DND-41 (cell line): Measurements from ENCODE around the gene IQSEC1.

Experiments used
- EZH2 ChIP-seq: IDR thresholded peaks from 3 replicates; pipeline ENCODE4 v1.6.1; 2012; ENCODE audit warnings: borderline replicate concordance, low read depth, mild to moderate bottlenecking, moderate library complexity, low read length, inconsistent platforms; ENCODE audit not compliant: severe bottlenecking
- TF ChIP-seq, protein P1 (sequence below): IDR thresholded peaks from 2 replicates; pipeline ENCODE4 v1.5.1; 2012; ENCODE audit warnings: borderline replicate concordance, low read length, moderate library complexity, mild to moderate bottlenecking; ENCODE audit not compliant: poor library complexity, severe bottlenecking; ENCODE audit errors: extremely low read depth

DNA sequence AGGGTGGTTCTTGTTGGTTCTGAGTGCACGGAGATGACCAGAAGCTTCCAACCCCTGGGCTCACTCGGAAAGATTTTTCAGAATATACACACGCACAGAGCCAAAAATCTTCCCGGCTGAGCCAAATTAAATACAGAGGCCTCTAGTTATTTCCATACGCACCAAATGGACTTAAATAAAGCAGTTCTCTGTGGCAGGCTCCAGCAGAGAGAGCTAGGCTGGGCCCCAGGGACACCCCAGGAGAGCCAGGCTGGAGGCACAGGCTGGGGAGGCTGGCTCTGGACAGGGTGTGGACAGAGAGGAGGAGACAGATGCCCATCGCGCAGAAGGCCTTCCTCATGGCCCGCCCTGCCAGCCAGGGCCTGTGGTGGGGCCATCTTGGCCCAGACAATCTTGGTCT lies 115.9 kb downstream of the IQSEC1 start:
- no peak for TF ChIP-seq EZH2
- TF ChIP-seq, protein P1, sequence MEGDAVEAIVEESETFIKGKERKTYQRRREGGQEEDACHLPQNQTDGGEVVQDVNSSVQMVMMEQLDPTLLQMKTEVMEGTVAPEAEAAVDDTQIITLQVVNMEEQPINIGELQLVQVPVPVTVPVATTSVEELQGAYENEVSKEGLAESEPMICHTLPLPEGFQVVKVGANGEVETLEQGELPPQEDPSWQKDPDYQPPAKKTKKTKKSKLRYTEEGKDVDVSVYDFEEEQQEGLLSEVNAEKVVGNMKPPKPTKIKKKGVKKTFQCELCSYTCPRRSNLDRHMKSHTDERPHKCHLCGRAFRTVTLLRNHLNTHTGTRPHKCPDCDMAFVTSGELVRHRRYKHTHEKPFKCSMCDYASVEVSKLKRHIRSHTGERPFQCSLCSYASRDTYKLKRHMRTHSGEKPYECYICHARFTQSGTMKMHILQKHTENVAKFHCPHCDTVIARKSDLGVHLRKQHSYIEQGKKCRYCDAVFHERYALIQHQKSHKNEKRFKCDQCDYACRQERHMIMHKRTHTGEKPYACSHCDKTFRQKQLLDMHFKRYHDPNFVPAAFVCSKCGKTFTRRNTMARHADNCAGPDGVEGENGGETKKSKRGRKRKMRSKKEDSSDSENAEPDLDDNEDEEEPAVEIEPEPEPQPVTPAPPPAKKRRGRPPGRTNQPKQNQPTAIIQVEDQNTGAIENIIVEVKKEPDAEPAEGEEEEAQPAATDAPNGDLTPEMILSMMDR: no peak
